NCI-H1417 (cell line): ENCODE data around the gene CHTF8.

Experiments
- DNase-seq, 3 experiments: peaks; one replicate each; lab custom pipeline; 2025; lab: John Stamatoyannopoulos, UW

Gene CHTF8

DNA sequence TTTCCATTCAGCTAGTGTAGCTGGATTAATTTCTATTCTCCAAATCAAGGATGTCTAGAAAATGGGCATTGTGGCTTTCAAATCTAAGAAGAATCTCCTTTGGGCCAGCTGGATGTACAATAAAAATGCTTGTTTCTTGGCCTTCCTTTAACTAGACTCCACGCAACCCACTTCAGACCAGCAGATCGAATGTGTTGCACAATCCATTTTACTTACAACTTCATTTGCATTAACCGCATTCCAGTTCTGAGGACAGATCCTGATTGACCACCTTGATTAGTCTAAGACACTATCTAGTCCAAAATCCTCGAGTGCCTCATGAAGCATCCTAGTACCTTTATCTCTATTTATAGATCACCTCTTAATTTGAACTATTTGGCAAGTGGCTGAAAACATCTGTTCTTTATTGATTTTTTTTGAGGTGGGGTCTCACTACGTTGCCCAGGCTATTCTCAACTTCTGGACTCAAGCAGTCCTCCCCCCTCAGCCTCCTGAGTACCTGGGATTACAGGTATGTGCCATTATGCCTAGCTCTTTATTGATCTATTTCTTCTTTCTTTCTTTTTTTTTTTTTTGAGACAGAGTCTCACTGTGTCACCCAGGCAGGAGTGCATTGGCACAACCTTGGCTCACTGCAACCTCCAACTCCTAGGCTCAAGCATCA, 47.2 kb downstream of the CHTF8 start:
- no peak for DNase-seq

DNA sequence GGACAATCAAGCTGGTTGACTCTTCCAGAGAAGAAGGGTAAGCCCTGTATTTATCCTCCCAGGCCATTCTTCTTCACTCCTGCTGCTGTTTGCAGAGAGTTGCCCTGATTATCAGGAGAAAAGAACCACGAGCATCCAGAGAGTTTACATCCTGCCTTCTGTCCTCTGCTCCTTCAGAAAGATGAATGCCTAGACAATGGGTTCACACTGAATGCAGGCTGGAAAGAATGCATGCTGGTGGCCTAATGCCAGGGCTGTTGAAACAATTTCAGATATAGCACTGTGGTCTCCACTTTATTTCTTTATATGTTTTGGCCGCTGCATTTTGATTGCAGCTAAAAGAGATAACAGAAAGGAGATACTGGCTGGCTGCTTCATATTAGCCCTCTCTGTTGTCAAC, 48.1 kb downstream of the CHTF8 start:
- DNase-seq = no peak

DNA sequence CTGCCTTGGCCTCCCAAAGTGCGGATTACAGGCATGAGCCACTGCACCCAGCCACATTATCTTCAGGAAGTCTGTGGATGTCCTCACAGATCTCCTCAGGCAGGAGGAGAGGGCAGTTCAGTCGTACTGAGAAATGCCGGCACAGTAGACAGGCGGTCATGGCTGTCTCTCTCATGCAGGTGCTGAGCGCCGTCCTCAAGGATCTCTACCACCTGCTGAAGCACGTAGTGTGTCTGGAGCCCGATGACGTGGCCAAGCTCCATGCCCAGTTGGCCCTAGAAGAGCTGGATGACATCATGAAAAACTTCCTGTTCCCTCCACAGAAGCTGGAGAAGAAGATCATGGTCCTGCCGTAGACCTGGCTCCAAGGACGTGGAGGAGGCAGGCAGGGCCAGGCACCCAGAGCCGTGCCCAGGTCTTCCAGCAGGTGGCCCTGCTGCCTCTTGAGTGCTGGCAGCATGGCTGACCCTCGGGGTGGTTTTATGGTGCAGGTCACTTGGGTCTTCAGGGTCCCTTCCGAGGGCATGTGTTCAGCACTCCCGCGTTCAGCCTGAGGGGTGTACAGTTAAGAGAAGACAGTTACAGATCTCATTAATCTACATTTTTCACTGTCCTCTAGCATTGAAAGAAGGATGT, 49.0 kb downstream of the CHTF8 start:
- DNase-seq = no peak

DNA sequence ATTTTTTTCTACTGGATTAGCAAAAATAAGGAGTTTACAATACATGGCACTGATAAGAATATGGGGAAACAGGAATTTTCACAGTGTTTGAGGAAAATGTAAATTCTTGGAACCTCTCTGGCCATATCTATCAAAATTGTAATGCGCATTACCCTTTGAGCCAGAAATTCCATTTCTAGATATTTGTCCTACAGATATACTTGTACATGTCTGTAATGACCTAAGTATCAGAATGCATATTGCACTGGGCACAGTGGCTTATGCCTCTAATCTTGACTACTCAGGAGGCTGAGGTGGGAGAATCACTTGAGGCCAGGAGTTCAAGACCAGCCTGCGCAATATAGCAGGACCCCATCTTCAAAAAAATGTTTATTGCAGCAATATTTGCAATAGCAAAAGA, 52.7 kb downstream of the CHTF8 start:
- no peak for DNase-seq

DNA sequence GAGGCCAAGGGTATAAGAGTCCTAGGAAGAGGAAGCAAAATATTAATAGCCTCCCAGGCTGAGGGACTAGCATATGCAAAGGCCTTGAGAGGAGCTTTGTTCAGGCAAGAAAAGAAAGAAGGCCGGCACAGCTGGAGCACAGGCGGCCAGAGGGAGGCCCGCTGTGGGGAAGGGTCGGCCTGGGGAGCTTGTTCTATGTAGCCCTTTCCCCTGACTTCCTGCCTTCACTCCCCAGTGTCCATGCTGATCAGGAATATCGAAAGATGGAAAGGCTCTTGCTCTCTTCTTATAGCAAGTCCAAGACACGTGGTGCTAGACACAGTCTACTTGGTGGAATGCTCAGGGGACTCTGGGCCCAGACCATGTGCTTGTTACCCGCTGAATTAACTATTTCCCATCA, 54.3 kb downstream of the CHTF8 start:
- no peak for DNase-seq

DNA sequence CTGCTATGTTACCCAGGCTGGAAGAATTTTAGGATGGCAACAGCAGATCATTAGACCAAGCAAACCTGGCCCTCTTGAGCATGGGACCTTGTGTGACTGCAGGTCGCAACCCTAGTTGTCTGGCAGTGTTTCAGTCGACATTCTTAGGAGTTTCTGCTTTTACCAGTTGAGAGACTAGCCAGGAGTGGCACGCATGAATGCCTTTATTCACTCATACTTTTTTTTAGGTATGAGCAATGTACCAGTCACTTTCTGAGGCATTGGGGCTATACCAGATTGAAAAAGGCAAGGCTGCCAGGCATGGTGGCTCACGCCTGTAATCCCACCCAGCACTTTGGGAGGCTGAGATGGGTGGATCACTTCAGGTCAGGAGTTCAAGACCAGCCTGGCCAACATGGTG, 55.1 kb downstream of the CHTF8 start:
- no peak for DNase-seq

DNA sequence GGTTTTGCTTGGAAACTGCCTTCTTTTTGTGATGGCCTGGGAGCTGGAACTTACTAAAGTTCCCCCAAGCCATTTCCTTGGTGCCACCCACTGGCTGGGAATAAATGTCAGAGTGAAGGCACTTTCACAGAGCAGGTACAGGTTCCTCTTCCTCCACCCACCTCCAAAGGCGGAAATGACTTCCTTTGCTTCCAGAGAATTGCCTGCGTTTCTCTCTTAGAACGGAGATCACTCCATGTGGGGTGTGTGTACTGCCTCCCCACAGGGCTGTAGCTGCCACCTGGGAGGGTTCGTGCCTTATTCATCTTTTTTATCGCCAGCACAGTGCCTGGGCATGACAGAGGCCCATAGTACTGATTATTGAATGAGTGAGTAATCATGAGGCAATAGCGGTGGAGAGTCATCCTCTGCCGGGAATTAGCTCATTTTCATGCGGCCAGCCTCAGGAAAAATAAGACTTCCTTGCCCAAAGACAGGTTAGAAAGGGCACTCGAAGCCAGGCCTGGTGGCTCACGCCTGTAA, 59.1 kb downstream of the CHTF8 start:
- DNase-seq = peak in 2 of 3 experiments; percentile 4 to 11

DNA sequence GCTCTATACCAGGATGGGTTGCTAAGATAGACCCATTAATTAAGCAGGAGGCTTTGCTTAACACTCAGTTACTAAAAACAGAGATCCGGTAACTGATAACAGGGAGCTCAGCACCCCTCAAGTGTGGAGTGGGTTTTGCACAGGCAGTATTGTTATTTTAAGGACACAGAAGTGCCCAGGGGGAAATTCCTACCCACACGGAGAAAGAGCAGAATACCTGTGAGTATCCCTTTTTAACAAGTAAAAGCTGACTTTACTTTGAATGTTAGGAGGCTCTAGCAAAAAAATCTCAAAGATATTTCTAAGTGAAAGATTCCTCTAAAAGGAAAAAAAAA, 59.8 kb downstream of the CHTF8 start:
- no peak for DNase-seq

DNA sequence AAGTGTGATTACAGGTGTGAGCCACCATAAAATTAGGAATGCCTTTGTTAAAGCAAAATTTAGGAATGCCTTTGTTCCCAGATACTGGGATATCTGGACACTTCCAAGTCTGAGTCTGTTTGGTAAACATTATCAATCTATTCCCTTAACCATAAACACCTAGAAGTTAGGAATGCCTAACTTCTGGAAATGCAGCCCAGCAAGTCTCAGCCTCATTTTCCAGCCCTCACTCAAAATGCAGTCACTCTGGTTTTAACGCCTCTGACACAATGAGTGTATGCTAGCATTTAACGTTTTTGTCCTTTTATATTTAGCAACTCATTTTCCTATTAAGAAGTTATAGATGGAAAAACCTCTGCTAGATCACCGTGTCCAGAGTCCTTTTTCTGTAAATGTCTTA, 61.4 kb downstream of the CHTF8 start:
- DNase-seq = no peak

DNA sequence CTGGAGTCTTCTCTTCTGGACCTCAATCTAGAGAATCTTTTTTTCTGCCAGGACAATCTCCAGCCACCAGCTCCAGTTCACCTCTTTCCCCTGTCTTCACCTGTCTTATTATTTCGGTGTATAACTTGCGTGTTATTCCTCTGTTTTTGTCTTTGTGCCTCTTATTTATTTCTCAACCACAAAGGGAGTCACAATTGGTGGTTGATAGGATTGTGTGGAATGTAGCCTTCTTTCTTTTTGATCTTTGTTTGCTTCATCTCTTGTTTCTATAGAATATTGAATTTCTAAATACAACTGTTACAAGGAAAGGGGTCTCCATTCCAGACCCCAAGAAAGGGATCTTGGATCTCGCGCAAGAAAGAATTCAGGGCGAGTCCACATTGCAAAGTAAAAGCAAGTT, 62.9 kb downstream of the CHTF8 start:
- no peak for DNase-seq
